Keratinocyte (primary cell): ENCODE results near the gene CAMK2G. TPM values are rescaled to one million over a fixed set of nuclear protein-coding genes. Genes with fewer than 3 reads are reported as not detected.

ENCODE experiments used
- DNase-seq: peaks from one replicate; pipeline ENCODE4 v3.0.0-alpha.2; 2011; ENCODE audit warnings: low read depth, missing footprints, low spot score
- FAIRE-seq: peaks from 2 replicates; lab custom pipeline; 2011; peaks lifted over from hg19 to GRCh38; lab: Jason Lieb, UNC
- H2AFZ ChIP-seq: 2 replicates; pipeline ENCODE4 v1.6.0; 2012; ENCODE audit warnings: low read length, control low read depth, inconsistent platforms; ENCODE audit not compliant: control insufficient read depth
- H3K27ac ChIP-seq: 2 replicates; pipeline ENCODE4 v1.5.1; 2011; ENCODE audit warnings: low read length; ENCODE audit not compliant: control insufficient read depth, insufficient read depth
- H3K27me3 ChIP-seq: 3 replicates; pipeline ENCODE4 v1.6.0; 2011; ENCODE audit warnings: low read length; ENCODE audit not compliant: control insufficient read depth, insufficient read depth; ENCODE audit errors: extremely low read depth
- H3K36me3 ChIP-seq, 2 experiments: 2 replicates in 1 of 2; 3 replicates in 1 of 2; pipeline ENCODE4 v1.5.1; 2011; ENCODE audit warnings: low read length in 2 of 2, mild to moderate bottlenecking in 1 of 2; ENCODE audit not compliant: control insufficient read depth in 2 of 2, insufficient read depth in 2 of 2; ENCODE audit errors: extremely low read depth in 1 of 2
- H3K4me1 ChIP-seq: 3 replicates; pipeline ENCODE4 v1.5.1; 2011; ENCODE audit warnings: low read length; ENCODE audit not compliant: control insufficient read depth, insufficient read depth; ENCODE audit errors: extremely low read depth
- H3K4me2 ChIP-seq: 3 replicates; pipeline ENCODE4 v1.6.0; 2011; ENCODE audit warnings: low read depth, low read length; ENCODE audit not compliant: control insufficient read depth, insufficient read depth; ENCODE audit errors: extremely low read depth
- H3K4me3 ChIP-seq, 3 experiments: fragments of 200-600 bp in 1 of 3; sonication (generic) in 1 of 3; 2 replicates in 2 of 3; 3 replicates in 1 of 3; pipeline ENCODE4 v1.5.1; 2011 to 2016; ENCODE audit warnings: low read length in 3 of 3, mild to moderate bottlenecking in 3 of 3, control low read depth in 2 of 3, inconsistent platforms in 1 of 3, low read depth in 1 of 3, mixed read lengths in 1 of 3, mixed run types in 1 of 3, moderate library complexity in 1 of 3; ENCODE audit not compliant: control insufficient read depth in 2 of 3, insufficient read depth in 2 of 3; ENCODE audit errors: extremely low read depth in 1 of 3
- H3K79me2 ChIP-seq: 2 replicates; pipeline ENCODE4 v1.6.0; 2012; ENCODE audit warnings: low read length; ENCODE audit not compliant: control insufficient read depth, insufficient read depth
- H3K9ac ChIP-seq: 3 replicates; pipeline ENCODE4 v1.6.0; 2011; ENCODE audit warnings: low read length; ENCODE audit not compliant: control insufficient read depth, insufficient read depth; ENCODE audit errors: extremely low read depth
- H3K9me1 ChIP-seq: 3 replicates; pipeline ENCODE4 v1.6.0; 2011; ENCODE audit warnings: low read length; ENCODE audit not compliant: control insufficient read depth, insufficient read depth; ENCODE audit errors: extremely low read depth
- H3K9me3 ChIP-seq: 2 replicates; pipeline ENCODE4 v1.5.1; 2012; ENCODE audit warnings: low read depth, low read length; ENCODE audit not compliant: control insufficient read depth
- H4K20me1 ChIP-seq: 3 replicates; pipeline ENCODE4 v1.6.0; 2011; ENCODE audit warnings: low read length; ENCODE audit not compliant: control insufficient read depth, insufficient read depth; ENCODE audit errors: extremely low read depth
- EZH2 ChIP-seq: IDR thresholded peaks from one replicate; pipeline ENCODE4 v1.6.1; 2012; ENCODE audit warnings: inconsistent platforms, mild to moderate bottlenecking, low read length, moderate library complexity
- dilution Hi-C: fragments of 300-500 bp; cut with MboI; formaldehyde crosslinking; loops from one replicate; pipeline ENCODE4 v1.7.0; 2020; ENCODE audit warnings: low sequenced_read_pairs; ENCODE audit not compliant: extremely low pct_ligation_motif_present
- polyA plus RNA-seq, 5 experiments: library from polyadenylated mRNA; depleted of rRNA in 3 of 5; stranded (reverse) in 3 of 5; stranded (forward) in 1 of 5; unstranded in 1 of 5; fragments of >200 nt; gene quantifications; 1 replicate in 1 of 5; 2 replicates in 3 of 5; 3 replicates in 1 of 5; pipeline versions ENCODE4 v1.2.1 to v1.2.3, GENCODE V29; 2011 to 2012; ENCODE audit warnings: missing spikeins in 2 of 5, low read depth in 1 of 5, low replicate concordance in 1 of 5
- TF ChIP-seq, protein P1 (sequence below), 3 experiments: IDR thresholded peaks in 1 of 3; conservative IDR thresholded peaks in 1 of 3; optimal IDR thresholded peaks in 1 of 3; 2 replicates in 2 of 3; 3 replicates in 1 of 3; pipeline versions ENCODE3 to v1.5.1; 2011; ENCODE audit warnings: low read length in 3 of 3, mild to moderate bottlenecking in 3 of 3, moderate library complexity in 2 of 3, control low read depth in 1 of 3, inconsistent platforms in 1 of 3; ENCODE audit not compliant: insufficient read depth in 2 of 3; ENCODE audit errors: extremely low read depth in 1 of 3

CAMK2G gene
- polyA plus RNA-seq, 1 donor (not counting 4 experiments of a cell fraction or from before 2014, with no cell fraction given): 17.6 TPM

DNA sequence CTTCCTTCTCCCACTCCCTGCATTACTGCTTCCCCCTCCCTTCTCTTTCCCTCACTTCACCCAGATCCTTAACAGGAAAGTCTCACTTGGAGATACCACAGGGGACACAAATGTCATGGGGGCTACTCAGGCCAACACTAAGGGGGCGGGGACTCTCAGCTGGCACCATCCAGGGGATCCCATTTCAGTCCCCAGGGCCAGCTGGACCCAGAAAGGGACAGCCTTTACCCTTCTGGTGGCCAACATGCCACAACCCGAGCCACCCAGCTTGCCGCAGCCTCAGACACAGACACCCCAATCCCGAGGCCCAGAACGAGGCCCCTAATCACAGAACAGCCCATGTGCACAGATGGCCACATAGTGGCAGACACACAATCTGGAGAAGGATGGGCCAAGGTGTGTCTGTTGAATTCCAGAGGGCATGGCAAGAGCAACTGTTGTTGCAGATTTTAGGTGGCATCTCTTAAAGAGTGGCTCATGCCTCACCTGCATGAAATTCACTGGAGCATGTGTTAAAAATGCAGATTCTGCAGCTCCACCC is 5.6 kb downstream of the CAMK2G start:
- Histone ChIP-seq H3K9me3 (no peaks in the 10 kb centered on the region), H3K27ac (no peak overlapping the region), H3K4me1 (peaks cover 4% of the 10 kb centered on the region), H3K9ac (no peak overlapping the region), H3K79me2 (peaks cover 14% of the 10 kb centered on the region), H3K4me3 (no peak overlapping the region), H3K27me3 (no peaks in the 10 kb centered on the region), H3K9me1 (no peaks in the 10 kb centered on the region), H3K4me2 (no peak overlapping the region), H4K20me1 (no peaks in the 10 kb centered on the region), H3K36me3 (peaks cover 17 to 28% of the 10 kb centered on the region in 2 experiments), H2AFZ (no peak overlapping the region)
- dilution Hi-C loops: no loop called here
- DNase-seq (no peak), FAIRE-seq (no peak)
- TF ChIP-seq EZH2: no peak
- TF ChIP-seq, protein P1, sequence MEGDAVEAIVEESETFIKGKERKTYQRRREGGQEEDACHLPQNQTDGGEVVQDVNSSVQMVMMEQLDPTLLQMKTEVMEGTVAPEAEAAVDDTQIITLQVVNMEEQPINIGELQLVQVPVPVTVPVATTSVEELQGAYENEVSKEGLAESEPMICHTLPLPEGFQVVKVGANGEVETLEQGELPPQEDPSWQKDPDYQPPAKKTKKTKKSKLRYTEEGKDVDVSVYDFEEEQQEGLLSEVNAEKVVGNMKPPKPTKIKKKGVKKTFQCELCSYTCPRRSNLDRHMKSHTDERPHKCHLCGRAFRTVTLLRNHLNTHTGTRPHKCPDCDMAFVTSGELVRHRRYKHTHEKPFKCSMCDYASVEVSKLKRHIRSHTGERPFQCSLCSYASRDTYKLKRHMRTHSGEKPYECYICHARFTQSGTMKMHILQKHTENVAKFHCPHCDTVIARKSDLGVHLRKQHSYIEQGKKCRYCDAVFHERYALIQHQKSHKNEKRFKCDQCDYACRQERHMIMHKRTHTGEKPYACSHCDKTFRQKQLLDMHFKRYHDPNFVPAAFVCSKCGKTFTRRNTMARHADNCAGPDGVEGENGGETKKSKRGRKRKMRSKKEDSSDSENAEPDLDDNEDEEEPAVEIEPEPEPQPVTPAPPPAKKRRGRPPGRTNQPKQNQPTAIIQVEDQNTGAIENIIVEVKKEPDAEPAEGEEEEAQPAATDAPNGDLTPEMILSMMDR (optimal IDR thresholded peaks at IDR 0.05 in 1 of 3, IDR thresholded peaks at IDR 0.05 in 1 of 3, conservative IDR thresholded peaks at IDR 0.05 in 1 of 3; ENCODE audit: extremely low read depth in 1 of 3, insufficient read depth in 2 of 3, low read length in 3 of 3): no peak

GRCh38 chr10:73867871-73868631 is 6.3 kb downstream of the CAMK2G start:
- H3K4me1 ChIP-seq: peaks cover under 1% of the 10 kb centered on the region
- no peak for FAIRE-seq
- H3K79me2 ChIP-seq: peaks cover 12% of the 10 kb centered on the region
- DNase-seq: no peak
- dilution Hi-C loops: no loop called here
- no peak overlapping the region for H3K9ac ChIP-seq
- H3K4me2 ChIP-seq: no peak overlapping the region
- H3K9me3 ChIP-seq: no peaks in the 10 kb centered on the region
- no peaks in the 10 kb centered on the region for H3K27me3 ChIP-seq
- H2AFZ ChIP-seq: no peak overlapping the region
- TF ChIP-seq, protein P1 (optimal IDR thresholded peaks at IDR 0.05 in 1 of 3, IDR thresholded peaks at IDR 0.05 in 1 of 3, conservative IDR thresholded peaks at IDR 0.05 in 1 of 3; ENCODE audit: extremely low read depth in 1 of 3, insufficient read depth in 2 of 3, low read length in 3 of 3): no peak
- no peak for TF ChIP-seq EZH2
- H3K36me3 ChIP-seq: peaks cover 20 to 28% of the 10 kb centered on the region in 2 experiments
- no peaks in the 10 kb centered on the region for H3K9me1 ChIP-seq
- H3K27ac ChIP-seq: no peak overlapping the region
- H4K20me1 ChIP-seq: no peaks in the 10 kb centered on the region
- no peak overlapping the region for H3K4me3 ChIP-seq
